ENCODE data around the gene MRPL12. TPM values are rescaled to one million over a fixed set of nuclear protein-coding genes. Genes with fewer than 3 reads are reported as not detected.
A peak's percentile ranks its signal among the peaks of the same experiment; 100 is the strongest.

Gene MRPL12
- total and polyA plus RNA-seq, 2 of the 13 experiments (the other 11 are each of a cell fraction or from before 2014, with no cell fraction given): 39.1 to 94.1 TPM

DNA sequence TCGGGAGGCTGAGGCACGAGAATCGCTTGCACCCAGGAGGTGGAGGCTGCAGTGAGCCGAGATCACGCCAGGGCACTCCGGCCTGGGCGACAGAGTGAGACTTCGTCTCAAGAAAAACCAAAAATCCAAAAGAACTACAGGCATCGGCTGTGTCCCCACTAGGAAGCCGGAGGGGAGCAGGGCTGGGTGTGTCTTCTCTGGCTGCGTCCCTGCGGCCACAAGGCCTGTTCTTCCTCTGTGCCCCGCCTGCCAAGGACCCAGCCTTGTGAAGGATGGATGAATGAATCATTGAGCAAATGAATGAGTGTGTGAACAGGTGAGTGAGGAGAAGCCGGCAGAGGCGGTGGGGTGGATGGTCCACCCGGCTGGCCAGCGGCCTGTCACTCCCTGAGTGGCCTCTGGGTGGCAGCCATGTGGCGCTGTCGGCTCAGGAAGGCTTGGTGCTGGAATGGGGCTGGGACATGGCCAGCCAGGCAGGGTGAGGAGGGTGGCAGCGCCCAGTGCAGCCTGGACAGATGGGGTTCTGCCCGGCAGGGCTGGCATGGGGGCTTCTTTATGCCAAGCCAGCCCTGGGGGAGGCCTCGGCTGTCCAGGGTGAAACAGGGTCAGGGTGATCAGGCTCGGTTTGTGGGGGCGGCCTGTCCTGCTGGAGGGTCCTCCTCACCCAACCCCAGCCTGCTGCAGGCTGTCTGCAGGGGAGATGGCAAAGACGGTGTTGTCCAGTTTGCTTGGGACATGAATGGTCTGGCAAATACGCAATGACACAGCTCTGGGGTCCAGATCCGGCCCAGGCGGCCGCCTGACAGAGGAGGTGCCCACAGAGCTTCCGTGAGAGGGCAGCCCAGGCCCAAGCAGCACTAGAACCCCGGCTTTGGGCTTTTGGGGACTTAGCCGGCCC is 30.6 kb downstream of the MRPL12 start (continued):
- TF ChIP-seq ZNF329 (CRISPR knock-in tag; IDR thresholded peaks at IDR 0.05; ENCODE audit: low read depth) (no peak), KAT8 (CRISPR knock-in tag; IDR thresholded peaks at IDR 0.05) (peak; percentile 68), ZNF75D (CRISPR knock-in tag; IDR thresholded peaks at IDR 0.05; ENCODE audit: borderline replicate concordance) (no peak), HDAC6 (IDR thresholded peaks at IDR 0.05; ENCODE audit: low read depth, low read length) (no peak), ZNF747 (CRISPR knock-in tag; IDR thresholded peaks at IDR 0.05; ENCODE audit: borderline replicate concordance) (0 out of 2 replicates have a peak, but pooled peaks have one; percentile 27), KMT2B (CRISPR knock-in tag; IDR thresholded peaks at IDR 0.05) (peak; percentile 43; the same call in 1 of the 2 replicates), SAP130 (CRISPR knock-in tag; IDR thresholded peaks at IDR 0.05; ENCODE audit: low read depth) (peak; percentile 70), LCORL (IDR thresholded peaks at IDR 0.05) (no peak), LCORL (CRISPR knock-in tag; IDR thresholded peaks at IDR 0.05) (peak; percentile 86; the same call in 1 of the 2 replicates), CHCHD3 (CRISPR knock-in tag; IDR thresholded peaks at IDR 0.05) (peak; percentile 36; the same call in 1 of the 2 replicates), NCOA2 (CRISPR knock-in tag; IDR thresholded peaks at IDR 0.05) (peak; percentile 50; the same call in 1 of the 2 replicates), ETV5 (CRISPR knock-in tag; IDR thresholded peaks at IDR 0.05; ENCODE audit: borderline replicate concordance) (peak; percentile 37), SIX1 (CRISPR knock-in tag; IDR thresholded peaks at IDR 0.05; ENCODE audit: borderline replicate concordance) (no peak), THAP11 (CRISPR knock-in tag; IDR thresholded peaks at IDR 0.05) (peak; percentile 61; the same call in 1 of the 2 replicates)
- TF ChIP-seq, protein P1, sequence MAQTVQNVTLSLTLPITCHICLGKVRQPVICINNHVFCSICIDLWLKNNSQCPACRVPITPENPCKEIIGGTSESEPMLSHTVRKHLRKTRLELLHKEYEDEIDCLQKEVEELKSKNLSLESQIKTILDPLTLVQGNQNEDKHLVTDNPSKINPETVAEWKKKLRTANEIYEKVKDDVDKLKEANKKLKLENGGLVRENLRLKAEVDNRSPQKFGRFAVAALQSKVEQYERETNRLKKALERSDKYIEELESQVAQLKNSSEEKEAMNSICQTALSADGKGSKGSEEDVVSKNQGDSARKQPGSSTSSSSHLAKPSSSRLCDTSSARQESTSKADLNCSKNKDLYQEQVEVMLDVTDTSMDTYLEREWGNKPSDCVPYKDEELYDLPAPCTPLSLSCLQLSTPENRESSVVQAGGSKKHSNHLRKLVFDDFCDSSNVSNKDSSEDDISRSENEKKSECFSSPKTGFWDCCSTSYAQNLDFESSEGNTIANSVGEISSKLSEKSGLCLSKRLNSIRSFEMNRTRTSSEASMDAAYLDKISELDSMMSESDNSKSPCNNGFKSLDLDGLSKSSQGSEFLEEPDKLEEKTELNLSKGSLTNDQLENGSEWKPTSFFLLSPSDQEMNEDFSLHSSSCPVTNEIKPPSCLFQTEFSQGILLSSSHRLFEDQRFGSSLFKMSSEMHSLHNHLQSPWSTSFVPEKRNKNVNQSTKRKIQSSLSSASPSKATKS (CRISPR knock-in tag; IDR thresholded peaks at IDR 0.05): no peak
- TF ChIP-seq, protein P2, sequence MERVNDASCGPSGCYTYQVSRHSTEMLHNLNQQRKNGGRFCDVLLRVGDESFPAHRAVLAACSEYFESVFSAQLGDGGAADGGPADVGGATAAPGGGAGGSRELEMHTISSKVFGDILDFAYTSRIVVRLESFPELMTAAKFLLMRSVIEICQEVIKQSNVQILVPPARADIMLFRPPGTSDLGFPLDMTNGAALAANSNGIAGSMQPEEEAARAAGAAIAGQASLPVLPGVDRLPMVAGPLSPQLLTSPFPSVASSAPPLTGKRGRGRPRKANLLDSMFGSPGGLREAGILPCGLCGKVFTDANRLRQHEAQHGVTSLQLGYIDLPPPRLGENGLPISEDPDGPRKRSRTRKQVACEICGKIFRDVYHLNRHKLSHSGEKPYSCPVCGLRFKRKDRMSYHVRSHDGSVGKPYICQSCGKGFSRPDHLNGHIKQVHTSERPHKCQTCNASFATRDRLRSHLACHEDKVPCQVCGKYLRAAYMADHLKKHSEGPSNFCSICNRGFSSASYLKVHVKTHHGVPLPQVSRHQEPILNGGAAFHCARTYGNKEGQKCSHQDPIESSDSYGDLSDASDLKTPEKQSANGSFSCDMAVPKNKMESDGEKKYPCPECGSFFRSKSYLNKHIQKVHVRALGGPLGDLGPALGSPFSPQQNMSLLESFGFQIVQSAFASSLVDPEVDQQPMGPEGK (CRISPR knock-in tag; IDR thresholded peaks at IDR 0.05): peak; percentile 56
- TF ChIP-seq, protein P3, sequence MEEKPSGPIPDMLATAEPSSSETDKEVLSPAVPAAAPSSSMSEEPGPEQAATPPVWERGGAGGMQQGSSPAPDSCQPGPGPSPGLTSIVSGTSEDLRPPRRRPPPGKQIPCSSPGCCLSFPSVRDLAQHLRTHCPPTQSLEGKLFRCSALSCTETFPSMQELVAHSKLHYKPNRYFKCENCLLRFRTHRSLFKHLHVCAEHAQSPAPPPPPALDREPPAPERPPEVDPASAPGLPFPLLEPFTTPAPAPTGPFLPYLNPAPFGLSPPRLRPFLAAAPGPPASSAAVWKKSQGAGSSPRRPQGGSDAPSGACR (CRISPR knock-in tag; IDR thresholded peaks at IDR 0.05): peak; percentile 46; the same call in 1 of the 2 replicates
- TF ChIP-seq, protein P4, sequence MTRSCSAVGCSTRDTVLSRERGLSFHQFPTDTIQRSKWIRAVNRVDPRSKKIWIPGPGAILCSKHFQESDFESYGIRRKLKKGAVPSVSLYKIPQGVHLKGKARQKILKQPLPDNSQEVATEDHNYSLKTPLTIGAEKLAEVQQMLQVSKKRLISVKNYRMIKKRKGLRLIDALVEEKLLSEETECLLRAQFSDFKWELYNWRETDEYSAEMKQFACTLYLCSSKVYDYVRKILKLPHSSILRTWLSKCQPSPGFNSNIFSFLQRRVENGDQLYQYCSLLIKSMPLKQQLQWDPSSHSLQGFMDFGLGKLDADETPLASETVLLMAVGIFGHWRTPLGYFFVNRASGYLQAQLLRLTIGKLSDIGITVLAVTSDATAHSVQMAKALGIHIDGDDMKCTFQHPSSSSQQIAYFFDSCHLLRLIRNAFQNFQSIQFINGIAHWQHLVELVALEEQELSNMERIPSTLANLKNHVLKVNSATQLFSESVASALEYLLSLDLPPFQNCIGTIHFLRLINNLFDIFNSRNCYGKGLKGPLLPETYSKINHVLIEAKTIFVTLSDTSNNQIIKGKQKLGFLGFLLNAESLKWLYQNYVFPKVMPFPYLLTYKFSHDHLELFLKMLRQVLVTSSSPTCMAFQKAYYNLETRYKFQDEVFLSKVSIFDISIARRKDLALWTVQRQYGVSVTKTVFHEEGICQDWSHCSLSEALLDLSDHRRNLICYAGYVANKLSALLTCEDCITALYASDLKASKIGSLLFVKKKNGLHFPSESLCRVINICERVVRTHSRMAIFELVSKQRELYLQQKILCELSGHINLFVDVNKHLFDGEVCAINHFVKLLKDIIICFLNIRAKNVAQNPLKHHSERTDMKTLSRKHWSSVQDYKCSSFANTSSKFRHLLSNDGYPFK (CRISPR knock-in tag; IDR thresholded peaks at IDR 0.05; ENCODE audit: borderline replicate concordance): peak; percentile 58; the same call in 1 of the 2 replicates
- TF ChIP-seq, protein P5, sequence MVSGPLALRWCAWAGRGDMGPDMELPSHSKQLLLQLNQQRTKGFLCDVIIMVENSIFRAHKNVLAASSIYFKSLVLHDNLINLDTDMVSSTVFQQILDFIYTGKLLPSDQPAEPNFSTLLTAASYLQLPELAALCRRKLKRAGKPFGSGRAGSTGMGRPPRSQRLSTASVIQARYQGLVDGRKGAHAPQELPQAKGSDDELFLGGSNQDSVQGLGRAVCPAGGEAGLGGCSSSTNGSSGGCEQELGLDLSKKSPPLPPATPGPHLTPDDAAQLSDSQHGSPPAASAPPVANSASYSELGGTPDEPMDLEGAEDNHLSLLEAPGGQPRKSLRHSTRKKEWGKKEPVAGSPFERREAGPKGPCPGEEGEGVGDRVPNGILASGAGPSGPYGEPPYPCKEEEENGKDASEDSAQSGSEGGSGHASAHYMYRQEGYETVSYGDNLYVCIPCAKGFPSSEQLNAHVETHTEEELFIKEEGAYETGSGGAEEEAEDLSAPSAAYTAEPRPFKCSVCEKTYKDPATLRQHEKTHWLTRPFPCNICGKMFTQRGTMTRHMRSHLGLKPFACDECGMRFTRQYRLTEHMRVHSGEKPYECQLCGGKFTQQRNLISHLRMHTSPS (CRISPR knock-in tag; IDR thresholded peaks at IDR 0.05; ENCODE audit: low read depth): peak; percentile 84

Data from HepG2 (cell line).